Ovary (tissue), 9 donors: ENCODE data around the gene SLC15A1. TPM values are rescaled to one million over a fixed set of nuclear protein-coding genes. Genes with fewer than 3 reads are reported as not detected.

Source experiments
- DNase-seq, 5 donors: peaks; one replicate each; pipeline ENCODE4 v3.0.0-alpha.2; 2019 to 2020
- H3K27ac ChIP-seq, 2 donors: fragments of 200-600 bp; one replicate each; pipeline versions ENCODE4 v1.5.1 to v1.8.0; 2019 to 2022
- H3K27me3 ChIP-seq: fragments of 200-600 bp; one replicate; pipeline ENCODE4 v1.8.0; 2022
- H3K36me3 ChIP-seq: fragments of 200-600 bp; sonication (generic); one replicate; pipeline ENCODE4 v1.5.1; 2019
- H3K4me1 ChIP-seq: one replicate; pipeline ENCODE4 v1.8.1; 2013; ENCODE audit warnings: mild to moderate bottlenecking, moderate library complexity; ENCODE audit not compliant: insufficient read depth
- H3K4me3 ChIP-seq: fragments of 200-600 bp; sonication (generic); one replicate; pipeline ENCODE4 v1.5.1; 2017
- H3K9me3 ChIP-seq, 2 donors: fragments of 200-600 bp in 1 of 2; sonication (generic) in 1 of 2; one replicate each; pipeline versions ENCODE4 v1.5.1 to v1.8.1; 2013 to 2019; ENCODE audit warnings: mild to moderate bottlenecking in 1 of 2, moderate library complexity in 1 of 2
- EP300 ChIP-seq: sonication (generic); formaldehyde crosslinking; IDR thresholded peaks from one replicate; pipeline ENCODE4 v1.6.1; 2017; ENCODE audit warnings: antibody characterized with exemption
- POLR2A ChIP-seq: fragments of 450-650 bp; IDR thresholded peaks from one replicate; pipeline ENCODE4 v1.6.1; 2017; ENCODE audit warnings: antibody characterized with exemption, mild to moderate bottlenecking, moderate library complexity
- WGBS, 3 donors: extraction: QIAGEN DNeasy Blood & Tissue Kit in 1 of 3; methylation state at CpG; one replicate each; pipeline versions ENCODE4 v1.1.5 to v1.1.7; 2013 to 2017; 5-methylcytosine and 5-hydroxymethylcytosine counted together
- intact Hi-C, 4 donors: fragments of 100-400 bp; cut with DNase I; formaldehyde crosslinking; loops; one replicate each; pipeline versions ENCODE4 v1.11.0 to v1.15.1; 2022 to 2023
- polyA plus RNA-seq, 2 donors: library from polyadenylated mRNA; stranded (reverse); fragments of 200-250 nt in 1 of 2; fragments of 350-450 nt in 1 of 2; fragmentation: Illumina TruSeq in 1 of 2; extraction: RNeasy Lipid Tissue Mini Kit (QIAGEN cat#74804) in 1 of 2; gene quantifications; one replicate each; pipeline ENCODE4 v1.2.3, GENCODE V29; 2013 to 2014
- total RNA-seq, 7 donors: library from RNA; depleted of rRNA in 2 of 7; stranded (reverse); fragments of >200 nt in 2 of 7; fragmentation: NEBNext Ultra II Directional in 3 of 7; extraction: Animal tissue kit (Norgen Biotek cat#: 25700) in 3 of 7; gene quantifications; one replicate each; pipeline versions ENCODE4 v1.1.0 to v1.2.4, GENCODE V29; 2016 to 2023
- TF ChIP-seq, protein P1 (sequence below), 3 donors: fragments of 450-650 bp in 2 of 3; fragments of 200-600 bp in 1 of 3; IDR thresholded peaks; one replicate each; pipeline versions ENCODE4 v1.5.1 to v1.8.0; 2016 to 2022; ENCODE audit warnings: antibody characterized with exemption in 3 of 3, mild to moderate bottlenecking in 1 of 3
- donor health status: DM: no; HTN: no; CAD: no; lungs with moderate emphysema.
- donor health status: DM: no; HTN: no; CAD: no.
- donor health status: Bipolar disorder and iron deficiency.
- donor health status: DM: yes; HTN: yes; CAD: no.
- donor health status: DM: no; HTN: no; CAD: no.
- donor health status: DM: yes; HTN: yes; CAD: no.

The SLC15A1 gene
- total and polyA plus RNA-seq, 9 donors, result 0.05 to 1.3 (median 0.13) TPM; not detected in 3

GRCh38 chr13:98688373-98688772 is 64.1 kb downstream of the SLC15A1 start:
- DNase-seq, result no peak
- WGBS, 3 donors, result 5 to 22% (median 10%) methylated on average over 2 of the region's 2 CpGs

GRCh38 chr13:98687319-98687718 is 65.2 kb downstream of the SLC15A1 start:
- WGBS, 3 donors, result 62 to 72% (median 70%) methylated on average over 5 of the region's 5 CpGs
- Histone ChIP-seq H3K4me3 (no peak overlapping the region), H3K27me3 (no peaks in the 10 kb centered on the region), H3K36me3 (no peaks in the 10 kb centered on the region), H3K27ac (no peak overlapping the region), H3K4me1 (no peaks in the 10 kb centered on the region), H3K9me3 (no peaks in the 10 kb centered on the region)
- no peak for DNase-seq
- TF ChIP-seq EP300, result no peak
- TF ChIP-seq, protein P1, sequence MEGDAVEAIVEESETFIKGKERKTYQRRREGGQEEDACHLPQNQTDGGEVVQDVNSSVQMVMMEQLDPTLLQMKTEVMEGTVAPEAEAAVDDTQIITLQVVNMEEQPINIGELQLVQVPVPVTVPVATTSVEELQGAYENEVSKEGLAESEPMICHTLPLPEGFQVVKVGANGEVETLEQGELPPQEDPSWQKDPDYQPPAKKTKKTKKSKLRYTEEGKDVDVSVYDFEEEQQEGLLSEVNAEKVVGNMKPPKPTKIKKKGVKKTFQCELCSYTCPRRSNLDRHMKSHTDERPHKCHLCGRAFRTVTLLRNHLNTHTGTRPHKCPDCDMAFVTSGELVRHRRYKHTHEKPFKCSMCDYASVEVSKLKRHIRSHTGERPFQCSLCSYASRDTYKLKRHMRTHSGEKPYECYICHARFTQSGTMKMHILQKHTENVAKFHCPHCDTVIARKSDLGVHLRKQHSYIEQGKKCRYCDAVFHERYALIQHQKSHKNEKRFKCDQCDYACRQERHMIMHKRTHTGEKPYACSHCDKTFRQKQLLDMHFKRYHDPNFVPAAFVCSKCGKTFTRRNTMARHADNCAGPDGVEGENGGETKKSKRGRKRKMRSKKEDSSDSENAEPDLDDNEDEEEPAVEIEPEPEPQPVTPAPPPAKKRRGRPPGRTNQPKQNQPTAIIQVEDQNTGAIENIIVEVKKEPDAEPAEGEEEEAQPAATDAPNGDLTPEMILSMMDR (IDR thresholded peaks at IDR 0.05), result no peak
- intact Hi-C loops, result loop anchor here in 1 of 4 donors (10.0 kb wide), 1 partner anchor 563 kb away; no protein-coding TSS in a partner anchor

More at GRCh38 chr13:98688373-98688772, 64.1 kb downstream of the SLC15A1 start:
- no peak for TF ChIP-seq POLR2A
- TF ChIP-seq, protein P1 (IDR thresholded peaks at IDR 0.05), result no peak
- no peak for TF ChIP-seq EP300
- H3K9me3 ChIP-seq, result no peaks in the 10 kb centered on the region
- H3K4me1 ChIP-seq, result no peaks in the 10 kb centered on the region
- no peak overlapping the region for H3K4me3 ChIP-seq
- H3K27ac ChIP-seq, result no peak overlapping the region
- H3K27me3 ChIP-seq, result no peaks in the 10 kb centered on the region
- intact Hi-C loops, result loop anchor here in 1 of 4 donors (10.0 kb wide), 1 partner anchor 564 kb away; no protein-coding TSS in a partner anchor
- H3K36me3 ChIP-seq, result no peaks in the 10 kb centered on the region

DNA sequence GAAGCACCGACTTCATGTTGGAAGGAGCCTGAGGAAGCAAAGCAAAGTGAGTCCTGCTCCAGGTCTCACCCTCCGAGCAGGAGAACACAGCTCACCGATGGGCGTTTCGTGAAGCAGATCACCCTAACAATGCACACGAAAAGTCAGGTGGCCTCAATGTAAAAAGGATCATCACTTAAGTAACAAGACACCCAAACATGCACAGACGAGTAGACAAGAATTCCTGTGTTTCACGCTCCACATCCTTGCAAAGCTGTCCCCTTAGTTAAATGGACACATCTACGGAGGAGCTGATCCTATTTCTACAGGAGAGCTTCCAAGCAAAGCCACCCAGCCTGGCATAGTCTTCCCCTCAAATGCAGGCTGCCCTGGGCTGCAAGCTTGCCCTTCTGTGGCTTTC is 66.2 kb downstream of the SLC15A1 start:
- Histone ChIP-seq H3K9me3 (no peaks in the 10 kb centered on the region), H3K27ac (no peak overlapping the region), H3K4me3 (no peak overlapping the region), H3K4me1 (no peaks in the 10 kb centered on the region), H3K27me3 (no peaks in the 10 kb centered on the region), H3K36me3 (no peaks in the 10 kb centered on the region)
- no peak for DNase-seq
- intact Hi-C loops, result loop anchor here in 1 of 4 donors (10.0 kb wide), 1 partner anchor 561 kb away; no protein-coding TSS in a partner anchor
- 84 to 89% (median 87%) methylated on average over 9 of the region's 9 CpGs for WGBS, 3 donors
- TF ChIP-seq, protein P1 (IDR thresholded peaks at IDR 0.05), result no peak
- TF ChIP-seq EP300 (no peak), POLR2A (no peak)

DNA sequence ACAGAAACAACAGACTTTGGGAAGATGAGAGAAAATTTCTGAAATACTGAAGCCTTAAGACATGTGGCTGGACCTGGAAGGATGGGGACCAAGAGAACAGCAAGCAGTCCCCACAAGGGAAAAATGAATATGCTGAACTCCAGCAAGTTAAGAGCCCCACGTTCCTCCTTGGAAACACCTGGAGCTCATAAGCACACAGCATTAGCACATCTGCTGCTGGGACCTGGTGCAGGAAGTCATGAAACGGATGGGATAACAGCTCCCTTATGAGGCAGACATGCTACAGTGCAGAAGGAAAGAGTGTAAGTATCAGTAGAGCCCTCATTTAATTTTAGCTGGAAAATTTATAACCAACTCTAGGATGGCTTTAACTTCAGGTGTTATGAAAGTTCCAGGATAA is 67.3 kb downstream of the SLC15A1 start:
- Histone ChIP-seq H3K4me3 (no peak overlapping the region), H3K27ac (no peak overlapping the region), H3K27me3 (no peaks in the 10 kb centered on the region), H3K4me1 (no peaks in the 10 kb centered on the region), H3K9me3 (no peaks in the 10 kb centered on the region), H3K36me3 (no peaks in the 10 kb centered on the region)
- intact Hi-C loops, result loop anchor here in 1 of 4 donors (10.0 kb wide), 1 partner anchor 560 kb away; no protein-coding TSS in a partner anchor
- TF ChIP-seq EP300 (no peak), POLR2A (no peak)
- TF ChIP-seq, protein P1 (IDR thresholded peaks at IDR 0.05), result no peak
- 15 to 22% (median 21%) methylated on average over 2 of the region's 2 CpGs for WGBS, 3 donors
- DNase-seq, result no peak
